ENCODE measurements around the gene CGB2.

GRCh38 chr19:49014870-49015255, 16.8 kb upstream of the CGB2 start:
- TF ChIP-seq ETV6 (CRISPR knock-in tag; conservative IDR thresholded peaks at IDR 0.05), result no peak
- no peak for TF ChIP-seq TOPORS (CRISPR knock-in tag; IDR thresholded peaks at IDR 0.05)
- TF ChIP-seq CTCF (CRISPR knock-in tag; IDR thresholded peaks at IDR 0.05), result no peak
- TF ChIP-seq GATAD2A (CRISPR knock-in tag; IDR thresholded peaks at IDR 0.05), result no peak
- TF ChIP-seq POLR2AphosphoS5 (IDR thresholded peaks at IDR 0.05; ENCODE audit: low read depth, low read length), result no peak
- TF ChIP-seq ZNF720 (CRISPR knock-in tag; IDR thresholded peaks at IDR 0.05), result no peak
- no peak for TF ChIP-seq TAF1 (CRISPR knock-in tag; IDR thresholded peaks at IDR 0.05)
- no peak for TF ChIP-seq RFX5 (IDR thresholded peaks at IDR 0.05; ENCODE audit: low read depth, low read length)
- TF ChIP-seq, protein P1, sequence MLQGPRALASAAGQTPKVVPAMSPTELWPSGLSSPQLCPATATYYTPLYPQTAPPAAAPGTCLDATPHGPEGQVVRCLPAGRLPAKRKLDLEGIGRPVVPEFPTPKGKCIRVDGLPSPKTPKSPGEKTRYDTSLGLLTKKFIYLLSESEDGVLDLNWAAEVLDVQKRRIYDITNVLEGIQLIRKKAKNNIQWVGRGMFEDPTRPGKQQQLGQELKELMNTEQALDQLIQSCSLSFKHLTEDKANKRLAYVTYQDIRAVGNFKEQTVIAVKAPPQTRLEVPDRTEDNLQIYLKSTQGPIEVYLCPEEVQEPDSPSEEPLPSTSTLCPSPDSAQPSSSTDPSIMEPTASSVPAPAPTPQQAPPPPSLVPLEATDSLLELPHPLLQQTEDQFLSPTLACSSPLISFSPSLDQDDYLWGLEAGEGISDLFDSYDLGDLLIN (CRISPR knock-in tag; IDR thresholded peaks at IDR 0.05; ENCODE audit: borderline replicate concordance), result no peak
